NCI-H2196 treated with DMSO at 0.1 percent for 48 hours (cell line): Measurements from ENCODE around the gene B3GNT8.
A peak's percentile ranks its signal among the peaks of the same experiment; 100 is the strongest.
"Not testable (repeated sequence)": the region's sequence is repeated elsewhere in the genome, so short reads cannot be mapped to it uniquely, and the experiment has no call there.

ENCODE experiments used
- DNase-seq: peaks from one replicate; lab custom pipeline; 2025; ENCODE audit not compliant: unreplicated experiment; lab: John Stamatoyannopoulos, UW

Gene B3GNT8

DNA sequence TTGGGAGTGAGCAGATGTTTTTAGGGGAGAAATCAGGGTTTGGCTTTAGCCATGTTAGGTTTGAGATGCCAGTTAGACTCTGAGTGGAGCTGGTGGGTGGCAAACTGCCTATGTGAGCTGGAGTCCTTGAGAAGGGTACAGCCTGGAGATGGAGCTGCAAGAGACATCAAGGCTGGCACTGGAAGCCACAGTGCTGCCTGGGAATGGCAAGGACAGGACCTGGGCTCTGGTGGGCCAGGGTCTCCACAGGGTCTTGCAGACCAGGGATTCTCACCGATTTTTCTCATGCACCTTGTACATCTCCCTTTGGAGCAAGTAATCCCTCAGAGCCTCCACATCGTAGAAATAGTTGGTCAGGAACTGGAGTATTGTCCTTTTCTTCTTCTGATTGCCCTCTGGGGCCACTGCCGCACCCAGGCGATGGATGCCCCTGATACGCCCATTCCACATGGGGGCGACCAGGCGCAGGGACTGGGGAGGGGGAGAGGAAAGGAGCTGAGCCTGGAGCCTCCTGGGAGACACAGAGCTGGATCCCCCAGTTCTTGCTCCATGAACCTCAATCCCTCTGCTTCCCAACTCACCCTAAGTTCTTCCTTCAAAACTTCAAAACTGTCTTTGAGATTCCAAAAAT is 10.9 kb upstream of the B3GNT8 start:
- DNase-seq, result no peak

DNA sequence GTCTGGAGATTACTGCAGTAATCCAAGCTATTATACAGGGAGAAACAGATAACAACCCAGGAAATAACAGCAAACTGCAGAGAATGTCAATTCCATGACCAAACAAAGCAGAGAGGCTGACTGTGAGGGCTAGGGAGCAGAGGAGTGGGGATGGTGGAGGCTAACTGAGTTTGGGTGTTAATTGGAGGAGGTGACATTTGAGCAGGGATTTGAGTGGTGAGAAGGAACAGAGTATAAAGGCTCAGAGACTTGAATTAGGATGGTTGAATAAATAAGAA is 9.4 kb upstream of the B3GNT8 start:
- no peak for DNase-seq

DNA sequence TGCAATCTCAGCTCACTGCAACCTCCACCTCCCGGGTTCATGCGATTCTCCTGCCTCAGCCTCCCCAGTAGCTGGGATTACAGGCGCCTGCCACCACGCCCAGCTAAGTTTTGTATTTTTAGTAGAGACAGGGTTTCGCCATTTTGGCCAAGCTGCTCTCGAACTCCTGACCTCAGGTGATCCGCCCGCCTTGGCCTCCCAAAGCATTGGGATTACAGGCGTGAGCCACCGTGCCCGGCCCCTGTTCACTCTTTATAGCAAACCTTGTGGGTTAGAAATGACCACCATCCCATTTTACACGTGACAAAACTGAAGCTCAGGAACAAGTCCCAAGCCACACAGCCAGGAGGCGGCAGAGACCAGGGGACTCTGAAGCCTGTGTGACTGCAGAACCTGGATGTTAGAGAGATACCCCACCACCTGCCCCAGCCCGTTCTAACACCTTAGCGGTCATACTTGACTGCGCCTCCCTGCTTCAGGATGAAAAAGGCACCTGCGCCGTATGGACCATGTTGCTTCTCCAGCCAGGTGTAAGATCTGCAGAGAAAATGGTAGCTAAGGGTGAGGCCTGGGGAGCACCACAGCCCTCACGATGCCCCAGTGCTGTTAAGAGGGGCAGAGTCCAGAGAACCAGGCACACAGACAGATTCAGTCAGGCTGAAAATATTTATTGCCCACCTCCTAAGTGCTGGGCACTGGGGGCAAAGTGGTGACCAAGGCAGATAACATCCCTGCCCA is 8.9 kb upstream of the B3GNT8 start:
- DNase-seq, result no peak

DNA sequence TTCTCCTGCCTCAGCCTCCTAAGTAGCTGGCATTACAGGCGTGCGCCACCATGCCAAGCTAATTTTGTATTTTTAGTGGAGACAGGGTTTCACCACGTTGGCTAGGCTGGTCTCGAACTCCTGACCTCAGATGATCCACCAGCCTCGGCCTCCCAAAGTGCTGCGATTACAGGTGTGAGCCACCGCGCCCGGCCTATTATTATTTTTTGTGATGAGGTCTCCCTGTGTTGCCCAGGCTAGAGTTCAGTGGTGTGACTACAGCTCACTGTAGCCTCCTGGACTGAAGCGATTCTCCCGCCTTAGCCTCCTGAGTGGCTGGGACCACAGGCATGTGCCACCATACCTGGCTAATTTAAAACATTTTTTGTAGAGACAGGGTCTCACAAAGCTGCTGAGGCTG is 8.2 kb upstream of the B3GNT8 start:
- not testable (repeated sequence) for DNase-seq

DNA sequence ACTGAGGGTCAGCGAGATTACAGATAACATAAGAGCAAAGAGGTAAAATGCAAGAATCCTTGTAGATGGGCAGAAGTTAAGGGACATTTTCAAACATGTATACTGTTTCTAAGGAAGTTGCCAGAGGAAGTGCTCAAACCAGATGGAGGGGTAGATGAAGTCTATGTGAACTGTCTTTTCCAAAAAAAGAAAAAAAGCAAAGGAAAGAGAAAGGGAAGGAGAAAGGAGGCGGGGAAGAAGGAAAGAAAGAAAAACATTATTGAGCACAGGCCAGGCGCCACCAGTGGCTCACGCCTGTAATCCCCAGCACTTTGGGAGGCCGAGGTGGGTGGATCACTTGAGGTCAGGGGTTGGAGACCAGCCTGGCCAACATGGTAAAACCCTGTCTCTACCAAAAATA is 7.3 kb upstream of the B3GNT8 start:
- no peak for DNase-seq

DNA sequence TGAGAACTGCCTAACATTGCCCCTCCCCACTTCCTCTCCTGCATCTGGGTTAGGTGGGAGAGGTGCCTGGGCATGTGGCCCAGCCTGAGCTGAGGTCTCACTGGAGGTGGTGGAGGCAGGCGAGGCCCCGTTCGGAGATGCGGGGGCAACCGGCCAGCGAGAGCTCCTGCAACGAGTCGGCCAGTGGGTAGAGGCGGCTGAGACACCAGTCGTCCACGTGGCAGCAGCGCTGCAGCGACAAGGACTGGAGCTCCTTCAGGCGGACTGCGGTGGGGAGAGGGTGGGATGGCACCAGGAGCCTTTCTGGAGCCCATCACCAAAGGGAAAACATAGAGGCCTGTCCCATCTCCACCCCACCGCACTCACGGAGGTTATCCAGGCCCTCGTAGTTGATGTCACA is 6.0 kb upstream of the B3GNT8 start:
- no peak for DNase-seq

DNA sequence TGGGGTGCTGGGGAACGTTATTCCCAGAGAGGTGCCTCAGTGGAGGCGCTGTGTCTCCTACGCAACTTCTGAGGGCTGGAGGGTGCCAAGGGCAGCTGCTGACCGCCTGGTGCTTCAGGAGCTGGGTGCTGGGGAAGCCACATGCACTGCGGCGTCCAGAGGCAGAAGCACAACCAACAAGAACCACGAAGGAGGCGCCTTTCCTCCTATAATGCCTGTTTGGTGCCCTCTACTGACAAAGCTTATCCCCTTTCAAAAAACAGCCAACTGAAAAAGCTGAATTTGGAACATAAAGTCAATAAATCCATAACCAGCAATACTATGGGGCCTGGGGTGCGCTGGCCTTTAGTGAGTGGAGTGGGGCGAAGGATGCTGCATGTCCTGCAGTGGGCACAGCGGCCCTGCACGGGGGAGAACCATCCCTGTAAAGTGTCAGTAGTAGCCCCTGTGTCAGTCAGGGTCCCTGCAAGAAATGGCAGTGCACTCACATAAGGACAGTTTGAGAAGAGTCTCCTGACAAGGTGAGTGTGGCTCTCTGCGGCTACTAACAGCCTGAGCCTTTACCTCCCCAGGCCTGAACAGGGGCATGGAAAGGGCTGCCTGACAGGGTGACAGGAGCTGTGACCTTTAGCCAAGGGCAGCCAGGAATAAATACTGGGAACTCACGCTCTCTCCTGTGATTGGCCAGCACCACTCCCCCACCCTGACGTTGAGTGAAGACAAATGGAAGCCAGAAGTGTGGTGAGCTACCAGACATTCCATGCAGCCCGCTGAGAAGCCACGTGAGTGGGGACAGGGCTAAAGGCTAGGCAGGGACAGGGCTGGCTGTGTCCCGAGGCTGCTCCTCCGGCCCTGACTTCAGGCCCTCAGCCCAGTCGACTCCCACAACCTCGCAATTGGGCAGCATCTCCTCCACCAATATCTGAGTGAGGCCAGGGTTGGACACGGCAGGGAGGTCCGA is 4.5 kb upstream of the B3GNT8 start:
- peak; percentile 48 for DNase-seq

DNA sequence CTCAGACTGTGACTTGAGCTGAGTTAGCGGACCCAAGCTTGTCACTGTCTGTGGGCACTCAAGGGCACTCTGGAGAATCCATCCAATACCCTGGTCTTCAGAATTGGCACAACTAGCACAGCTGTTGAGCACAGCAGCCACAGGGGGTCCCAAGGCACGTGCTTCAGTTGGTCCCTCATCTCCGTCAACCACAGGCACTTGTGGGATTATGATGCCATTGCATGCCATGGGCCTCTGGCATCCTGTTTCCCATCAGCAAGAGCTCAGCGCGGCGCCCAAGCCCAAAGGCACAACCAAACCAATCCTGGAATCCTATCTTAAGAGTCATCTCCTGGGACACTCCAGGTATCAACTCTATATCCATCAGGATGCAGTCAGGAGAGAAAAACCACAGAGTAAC is 3.7 kb upstream of the B3GNT8 start:
- DNase-seq, result no peak

DNA sequence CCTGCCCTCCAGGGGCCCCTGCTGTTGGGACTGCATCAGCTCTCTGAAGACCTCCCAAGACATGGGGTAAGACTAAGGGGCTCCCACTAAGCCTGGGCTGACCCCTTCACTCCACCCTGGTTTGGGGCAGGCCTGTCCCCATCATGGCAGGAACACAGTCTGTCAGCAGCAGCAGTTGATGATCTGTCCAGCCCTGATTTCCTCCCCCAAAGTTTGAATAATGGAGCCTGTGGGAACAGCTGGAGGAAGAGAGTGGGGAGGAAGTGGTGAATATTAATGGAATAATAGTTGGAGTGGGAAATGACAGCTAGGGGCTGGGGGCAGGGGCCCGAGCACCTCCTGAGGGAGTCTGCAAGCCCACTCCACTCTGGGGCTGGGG is 1.3 kb upstream of the B3GNT8 start:
- no peak for DNase-seq

DNA sequence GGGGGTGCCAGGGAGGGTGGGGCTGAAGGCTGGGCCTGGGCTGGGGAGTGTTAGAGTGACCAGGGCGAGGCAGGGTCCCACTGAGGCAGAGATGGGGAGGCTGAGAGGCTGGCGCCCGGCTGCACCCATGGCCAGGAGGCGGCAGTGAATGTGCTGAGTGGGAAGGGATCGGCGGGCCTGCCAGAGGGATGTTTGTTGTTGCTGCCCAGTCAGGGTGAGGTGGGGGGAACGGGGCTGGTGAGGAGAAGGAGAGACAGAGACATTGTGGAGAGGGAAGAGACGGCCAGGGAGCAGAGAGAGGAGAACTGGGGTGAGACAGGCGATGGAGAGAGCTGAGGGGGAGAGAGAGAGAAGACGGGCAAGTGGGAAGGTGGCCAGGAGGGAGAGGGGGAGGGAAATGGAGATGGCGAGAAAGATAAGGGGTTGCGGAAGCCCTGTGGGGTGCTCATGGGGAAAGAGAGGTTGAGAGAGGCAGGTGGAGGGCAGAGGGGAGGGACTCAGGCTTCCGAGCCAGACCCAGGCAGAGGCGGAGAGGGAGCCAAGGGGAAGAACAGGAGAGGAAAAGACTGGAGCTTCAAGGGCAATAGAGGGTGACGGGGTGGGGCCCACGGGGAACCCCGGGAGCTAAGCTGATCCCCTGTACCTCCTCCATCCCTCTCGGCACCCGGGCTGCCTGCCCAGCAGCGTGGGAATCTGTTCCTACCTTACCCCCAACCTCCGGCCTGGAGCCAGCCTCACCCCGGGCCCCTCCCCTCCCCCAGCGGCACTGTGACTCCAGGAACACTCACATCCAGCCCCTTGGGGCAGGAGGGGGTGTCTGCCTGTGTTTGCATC is 690 bp upstream of the B3GNT8 start:
- peak; percentile 40 for DNase-seq

DNA sequence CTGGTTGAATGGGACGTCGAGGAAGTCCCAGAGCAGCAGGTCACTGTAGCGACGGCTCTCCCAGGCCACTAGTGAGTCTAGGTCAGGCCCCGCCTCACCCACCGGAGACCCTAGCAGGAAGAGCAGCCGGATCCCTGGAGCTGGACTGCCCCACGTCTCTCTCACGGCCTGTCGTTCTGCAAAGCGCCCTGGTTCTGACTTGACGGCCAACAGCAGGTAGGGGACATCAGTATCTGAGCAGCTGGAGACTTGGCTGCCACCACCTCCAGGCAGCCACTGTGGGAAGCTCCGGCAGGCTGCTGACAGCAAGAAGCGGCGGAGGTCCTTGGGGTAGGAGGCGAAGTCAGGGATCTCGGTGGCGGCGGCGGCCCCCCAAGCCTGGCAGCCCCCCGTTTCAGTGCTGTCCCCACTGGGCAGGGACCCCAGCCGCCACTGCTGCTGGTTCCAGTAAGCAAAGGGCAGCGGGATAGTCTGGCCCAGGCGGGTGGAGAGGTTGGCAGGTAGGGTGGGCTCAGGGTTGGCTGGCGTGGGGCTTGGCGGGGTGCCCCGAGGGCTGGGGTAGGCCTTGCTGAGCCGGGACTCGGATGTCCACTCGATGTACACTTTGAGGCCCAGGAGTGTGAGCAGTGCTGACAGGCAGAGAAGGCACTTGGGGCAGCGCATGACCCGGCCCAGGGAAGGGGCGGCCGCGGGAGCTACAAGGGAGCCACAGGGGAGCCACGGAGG is 895 bp downstream of the B3GNT8 start:
- DNase-seq, result no peak

DNA sequence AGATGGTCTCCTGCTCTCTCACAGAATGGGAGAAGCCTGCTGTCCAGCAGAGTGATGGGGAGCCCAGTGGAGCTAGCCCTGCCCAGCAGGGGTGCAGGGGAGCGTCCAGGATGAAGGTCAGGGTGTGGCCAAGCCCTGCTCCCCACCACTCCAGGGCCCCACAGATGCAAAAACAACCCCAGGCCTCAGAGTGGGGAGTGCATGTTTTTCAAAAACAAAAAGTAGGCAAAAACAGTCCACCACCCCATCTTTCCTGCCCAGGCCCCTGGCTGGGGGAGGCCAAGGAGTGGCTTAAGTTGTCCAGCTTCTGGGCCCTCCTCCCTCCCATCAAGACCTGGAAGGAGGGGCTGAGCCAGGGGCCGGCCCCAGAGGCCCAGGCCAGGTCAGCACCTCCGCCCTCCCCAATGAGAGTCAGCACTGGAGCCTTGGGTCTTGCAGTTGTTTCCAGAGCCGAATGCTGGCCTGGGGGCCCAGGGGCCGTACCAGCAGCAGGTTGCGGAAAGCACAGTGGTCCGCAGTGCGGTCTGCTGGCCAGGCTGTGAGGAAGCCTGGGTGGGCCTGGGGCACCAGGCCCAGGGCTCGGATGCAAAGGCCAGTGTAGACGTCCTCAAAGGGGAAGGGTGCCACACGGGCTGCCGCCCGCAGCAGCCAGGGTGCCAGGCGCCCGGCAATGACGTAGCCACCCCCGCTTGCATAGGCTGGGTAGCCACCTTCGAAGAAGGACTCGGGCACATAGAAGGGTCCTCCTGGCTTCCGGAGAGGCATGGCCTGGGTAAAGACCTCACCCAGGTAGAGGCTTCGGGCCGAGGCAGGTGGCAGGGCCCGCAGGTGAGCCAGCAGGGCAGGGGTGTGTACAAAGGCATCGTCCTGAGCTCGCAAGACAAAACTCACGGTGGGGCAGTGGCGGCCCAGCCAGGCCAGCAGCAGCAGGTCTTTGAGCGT is 1.7 kb downstream of the B3GNT8 start:
- DNase-seq, result no peak

DNA sequence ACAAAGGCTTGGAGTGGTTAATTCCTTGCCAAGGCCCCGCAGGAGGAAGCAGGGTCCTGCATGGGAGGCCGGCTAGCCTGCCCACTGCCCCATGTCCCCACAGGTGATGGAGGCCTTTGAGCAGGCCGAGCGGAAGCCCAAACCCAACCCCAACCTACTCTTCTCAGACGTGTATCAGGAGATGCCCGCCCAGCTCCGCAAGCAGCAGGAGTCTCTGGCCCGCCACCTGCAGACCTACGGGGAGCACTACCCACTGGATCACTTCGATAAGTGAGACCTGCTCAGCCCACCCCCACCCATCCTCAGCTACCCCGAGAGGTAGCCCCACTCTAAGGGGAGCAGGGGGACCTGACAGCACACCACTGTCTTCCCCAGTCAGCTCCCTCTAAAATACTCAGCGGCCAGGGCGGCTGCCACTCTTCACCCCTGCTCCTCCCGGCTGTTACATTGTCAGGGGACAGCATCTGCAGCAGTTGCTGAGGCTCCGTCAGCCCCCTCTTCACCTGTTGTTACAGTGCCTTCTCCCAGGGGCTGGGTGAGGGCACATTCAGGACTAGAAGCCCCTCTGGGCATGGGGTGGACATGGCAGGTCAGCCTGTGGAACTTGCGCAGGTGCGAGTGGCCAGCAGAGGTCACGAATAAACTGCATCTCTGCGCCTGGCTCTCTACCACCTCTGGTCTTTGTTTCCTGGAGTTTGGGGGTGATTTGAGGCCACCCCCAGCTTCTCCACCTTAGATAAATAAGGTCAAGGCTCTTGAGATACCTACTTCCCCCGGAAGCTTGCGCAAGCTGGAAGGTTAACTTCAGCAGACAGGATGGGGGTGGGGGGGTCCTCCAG is 2.6 kb downstream of the B3GNT8 start:
- DNase-seq, result no peak

DNA sequence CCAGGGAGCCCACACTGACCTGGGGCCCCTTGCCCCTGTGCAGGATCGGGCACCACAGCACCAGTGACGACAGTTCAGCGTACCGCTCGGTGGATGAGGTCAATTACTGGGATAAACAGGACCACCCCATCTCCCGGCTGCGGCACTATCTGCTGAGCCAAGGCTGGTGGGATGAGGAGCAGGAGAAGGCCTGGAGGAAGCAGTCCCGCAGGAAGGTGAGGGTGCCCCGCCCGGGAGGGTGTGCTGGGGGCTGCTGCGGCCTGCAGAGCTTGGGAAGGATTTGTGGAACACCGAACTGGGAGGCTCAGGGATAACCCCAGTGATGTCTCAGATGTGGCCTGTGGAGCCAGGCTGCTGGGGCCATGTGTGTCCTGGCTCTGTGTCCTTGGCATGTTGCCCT is 4.2 kb downstream of the B3GNT8 start:
- no peak for DNase-seq

DNA sequence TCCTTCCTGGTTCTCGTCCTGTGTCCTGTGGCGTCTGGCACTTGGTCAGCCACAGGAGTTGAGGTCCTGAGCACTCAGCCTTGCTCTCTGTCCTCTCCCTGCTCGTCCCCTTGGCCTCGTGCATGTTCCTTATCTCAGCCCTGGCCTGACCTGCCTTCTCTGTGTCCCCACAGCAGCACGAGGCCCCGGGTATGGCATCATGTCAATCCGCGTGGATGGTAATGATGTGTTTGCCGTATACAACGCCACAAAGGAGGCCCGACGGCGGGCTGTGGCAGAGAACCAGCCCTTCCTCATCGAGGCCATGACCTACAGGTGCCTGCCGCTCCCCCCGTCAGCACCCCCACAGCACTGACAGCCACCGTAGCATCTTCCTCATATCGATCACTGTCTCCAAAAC is 4.7 kb downstream of the B3GNT8 start:
- DNase-seq, result no peak

DNA sequence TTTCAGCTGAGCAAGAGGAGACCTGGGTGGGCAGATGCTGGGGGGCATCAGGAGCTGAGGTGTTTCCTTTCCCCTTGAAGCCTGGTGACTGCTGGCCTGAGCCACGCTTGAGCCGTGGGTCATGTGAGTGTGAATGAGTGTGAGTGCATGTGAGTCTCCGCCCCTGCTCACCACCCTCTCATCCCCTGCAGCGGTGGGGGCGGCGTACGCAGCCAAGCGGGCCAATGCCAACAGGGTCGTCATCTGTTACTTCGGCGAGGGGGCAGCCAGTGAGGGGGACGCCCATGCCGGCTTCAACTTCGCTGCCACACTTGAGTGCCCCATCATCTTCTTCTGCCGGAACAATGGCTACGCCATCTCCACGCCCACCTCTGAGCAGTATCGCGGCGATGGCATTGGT is 5.2 kb downstream of the B3GNT8 start:
- no peak for DNase-seq

DNA sequence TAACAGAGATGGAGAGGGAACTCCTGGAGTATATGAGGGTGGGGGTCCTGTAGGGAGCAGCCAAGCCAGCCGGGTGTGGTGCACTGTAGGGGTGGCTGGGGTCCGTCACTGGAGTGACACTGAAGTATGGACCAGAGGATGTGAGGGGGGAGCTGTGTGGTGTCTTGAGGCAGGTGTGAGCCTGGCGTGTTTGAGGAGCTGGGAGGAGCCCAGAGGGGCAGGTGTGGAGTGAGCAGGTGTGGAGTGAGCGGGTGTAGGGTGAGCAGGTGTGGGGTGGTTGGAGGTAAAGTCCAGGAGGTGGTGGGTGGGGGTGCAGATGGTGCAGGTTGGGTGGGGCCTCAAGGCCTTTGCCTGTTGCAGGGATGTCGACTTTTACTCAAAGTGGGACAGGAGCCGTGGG is 5.9 kb downstream of the B3GNT8 start:
- peak; percentile 46 for DNase-seq

DNA sequence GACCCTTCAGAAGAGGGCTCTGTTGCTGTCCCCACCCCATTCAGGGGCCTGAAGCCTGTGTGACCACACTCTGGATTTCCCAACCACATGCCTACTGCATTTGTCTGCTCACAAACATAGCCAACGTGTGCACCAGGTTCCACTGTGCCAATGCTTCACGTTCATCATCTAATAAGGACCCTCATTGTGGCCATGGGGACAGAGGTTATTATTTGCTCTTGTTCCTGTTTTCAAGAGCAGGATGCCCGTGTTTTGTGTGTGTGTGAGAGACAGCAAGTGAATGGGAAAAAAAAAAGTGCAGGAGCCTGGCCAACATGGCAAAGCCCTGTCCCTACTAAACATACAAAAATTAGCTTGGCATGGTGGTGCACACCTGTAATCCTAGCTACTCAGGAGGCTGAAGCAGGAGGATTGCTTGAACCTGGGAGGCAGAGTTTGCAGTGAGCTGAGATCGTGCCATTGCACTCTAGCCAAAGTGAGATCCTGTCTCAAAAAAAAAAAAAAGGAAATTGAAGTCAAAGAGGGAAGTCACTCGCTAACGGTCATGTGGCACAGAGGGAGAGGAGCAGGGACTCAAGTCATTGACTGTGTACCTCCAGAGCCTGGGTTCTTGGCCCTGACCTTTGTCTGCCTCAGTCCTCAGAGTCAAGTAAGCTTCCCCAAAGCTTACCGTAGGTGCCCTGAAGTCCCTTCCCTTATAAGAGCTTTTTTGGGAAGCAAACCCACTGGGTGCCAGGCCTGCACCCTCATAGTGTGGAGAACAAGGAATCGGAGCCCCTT is 6.9 kb downstream of the B3GNT8 start:
- DNase-seq, result no peak
